KMS-11 (cell line): ENCODE data around the gene STK36.
"Not testable (repeated sequence)": the region's sequence is repeated elsewhere in the genome, so short reads cannot be mapped to it uniquely, and the experiment has no call there.

ENCODE experiments used
- H2AFZ ChIP-seq: fragments of 200-600 bp; sonication (generic); 2 replicates; pipeline ENCODE4 v1.6.1; 2016; ENCODE audit warnings: antibody characterized with exemption, mixed run types, low read depth
- H3K27ac ChIP-seq: fragments of 200-600 bp; sonication (generic); 2 replicates; pipeline ENCODE4 v1.6.1; 2016; ENCODE audit warnings: mild to moderate bottlenecking, mixed run types
- H3K27me3 ChIP-seq: fragments of 200-600 bp; sonication (generic); 2 replicates; pipeline ENCODE4 v1.6.1; 2017; ENCODE audit warnings: mild to moderate bottlenecking, low read depth, mixed run types, moderate library complexity; ENCODE audit not compliant: insufficient read depth
- H3K36me3 ChIP-seq: fragments of 200-600 bp; sonication (generic); 2 replicates; pipeline ENCODE4 v1.6.1; 2017; ENCODE audit warnings: mild to moderate bottlenecking, mixed run types; ENCODE audit not compliant: insufficient read depth
- H3K4me1 ChIP-seq: fragments of 200-600 bp; sonication (generic); 2 replicates; pipeline ENCODE4 v1.6.1; 2016; ENCODE audit warnings: mild to moderate bottlenecking, low read depth, mixed run types; ENCODE audit not compliant: poor library complexity, severe bottlenecking
- H3K4me2 ChIP-seq: fragments of 200-600 bp; sonication (generic); 2 replicates; pipeline ENCODE4 v1.7.0; 2016; ENCODE audit warnings: mild to moderate bottlenecking, mixed run types
- H3K4me3 ChIP-seq: fragments of 200-600 bp; sonication (generic); IDR thresholded peaks from 2 replicates; pipeline ENCODE4 v1.6.1; 2017; ENCODE audit warnings: low read depth, low read length, mixed read lengths; ENCODE audit not compliant: insufficient read depth
- H3K79me2 ChIP-seq: fragments of 200-600 bp; sonication (generic); 2 replicates; pipeline ENCODE4 v1.6.1; 2016; ENCODE audit warnings: low read depth, mixed run types; ENCODE audit not compliant: insufficient read depth
- H3K9ac ChIP-seq: fragments of 200-600 bp; sonication (generic); 2 replicates; pipeline ENCODE4 v1.6.1; 2016; ENCODE audit warnings: mild to moderate bottlenecking, mixed run types
- H4K20me1 ChIP-seq: fragments of 200-600 bp; sonication (generic); 2 replicates; pipeline ENCODE4 v1.6.1; 2016; ENCODE audit warnings: mild to moderate bottlenecking, mixed run types; ENCODE audit not compliant: insufficient read depth
- TF ChIP-seq, protein P1 (sequence below): fragments of 200-600 bp; sonication (generic); conservative IDR thresholded peaks from 2 replicates; pipeline ENCODE4 v1.6.1; 2017; ENCODE audit warnings: low read depth, mild to moderate bottlenecking, antibody characterized with exemption, low read length, moderate library complexity, mixed read lengths

STK36 gene

DNA sequence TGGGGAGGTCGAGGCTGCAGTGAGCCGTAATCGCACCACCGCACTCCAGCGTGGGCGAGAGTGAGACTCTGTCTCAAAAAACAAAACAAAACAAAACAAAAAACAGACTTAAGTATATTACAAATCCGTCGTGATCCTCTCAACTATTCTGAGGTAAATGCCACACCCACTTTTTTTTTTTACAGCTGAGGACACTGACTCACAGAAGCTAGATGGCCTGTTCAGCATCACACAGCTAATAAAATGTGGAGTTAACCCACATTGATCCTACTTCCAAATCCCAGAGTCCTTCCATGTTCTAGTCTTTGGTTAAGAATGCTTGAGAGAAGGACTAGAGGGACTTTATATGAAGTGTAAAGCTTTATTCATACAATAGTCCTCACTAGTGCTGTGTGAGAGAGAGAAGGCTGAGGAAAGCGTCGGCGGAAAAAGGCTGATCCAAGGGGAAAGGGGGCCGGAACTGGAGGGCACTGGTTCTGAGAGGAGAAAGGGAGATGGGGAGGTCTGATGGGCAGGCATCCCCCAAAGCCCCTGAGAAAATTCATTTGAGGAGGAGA is 711 bp upstream of the STK36 start:
- TF ChIP-seq, protein P1, sequence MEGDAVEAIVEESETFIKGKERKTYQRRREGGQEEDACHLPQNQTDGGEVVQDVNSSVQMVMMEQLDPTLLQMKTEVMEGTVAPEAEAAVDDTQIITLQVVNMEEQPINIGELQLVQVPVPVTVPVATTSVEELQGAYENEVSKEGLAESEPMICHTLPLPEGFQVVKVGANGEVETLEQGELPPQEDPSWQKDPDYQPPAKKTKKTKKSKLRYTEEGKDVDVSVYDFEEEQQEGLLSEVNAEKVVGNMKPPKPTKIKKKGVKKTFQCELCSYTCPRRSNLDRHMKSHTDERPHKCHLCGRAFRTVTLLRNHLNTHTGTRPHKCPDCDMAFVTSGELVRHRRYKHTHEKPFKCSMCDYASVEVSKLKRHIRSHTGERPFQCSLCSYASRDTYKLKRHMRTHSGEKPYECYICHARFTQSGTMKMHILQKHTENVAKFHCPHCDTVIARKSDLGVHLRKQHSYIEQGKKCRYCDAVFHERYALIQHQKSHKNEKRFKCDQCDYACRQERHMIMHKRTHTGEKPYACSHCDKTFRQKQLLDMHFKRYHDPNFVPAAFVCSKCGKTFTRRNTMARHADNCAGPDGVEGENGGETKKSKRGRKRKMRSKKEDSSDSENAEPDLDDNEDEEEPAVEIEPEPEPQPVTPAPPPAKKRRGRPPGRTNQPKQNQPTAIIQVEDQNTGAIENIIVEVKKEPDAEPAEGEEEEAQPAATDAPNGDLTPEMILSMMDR = no peak
- Histone ChIP-seq H3K36me3 (0 out of 2 replicates have a peak, but pooled peaks cover 3% of the 10 kb centered on the region), H3K4me1 (peaks cover 14% of the 10 kb centered on the region), H3K27me3 (no peaks in the 10 kb centered on the region), H4K20me1 (no peaks in the 10 kb centered on the region; the same call in 1 of the 2 replicates), H3K27ac (peak overlapping the region; percentile 18; the same call in 1 of the 2 replicates), H2AFZ (peak overlapping the region; percentile 96; the same call in 1 of the 2 replicates), H3K4me2 (peak overlapping the region; percentile 91), H3K9ac (peak overlapping the region; percentile 60; the same call in 1 of the 2 replicates), H3K79me2 (peaks cover 11% of the 10 kb centered on the region), H3K4me3 (peak overlapping the region; percentile 95)

- Histone ChIP-seq H3K27me3 (no peaks in the 10 kb centered on the region), H3K4me3 (no peak overlapping the region), H3K36me3 (no peaks in the 10 kb centered on the region), H3K4me1 (no peaks in the 10 kb centered on the region), H4K20me1 (no peaks in the 10 kb centered on the region), H3K9ac (no peak overlapping the region), H3K4me2 (no peak overlapping the region), H3K79me2 (no peaks in the 10 kb centered on the region), H2AFZ (no peak overlapping the region), H3K27ac (no peak overlapping the region)
- TF ChIP-seq, protein P1 = no peak
Observed at GRCh38 chr2:218679119-218679518, 7.2 kb downstream of the STK36 start.

DNA sequence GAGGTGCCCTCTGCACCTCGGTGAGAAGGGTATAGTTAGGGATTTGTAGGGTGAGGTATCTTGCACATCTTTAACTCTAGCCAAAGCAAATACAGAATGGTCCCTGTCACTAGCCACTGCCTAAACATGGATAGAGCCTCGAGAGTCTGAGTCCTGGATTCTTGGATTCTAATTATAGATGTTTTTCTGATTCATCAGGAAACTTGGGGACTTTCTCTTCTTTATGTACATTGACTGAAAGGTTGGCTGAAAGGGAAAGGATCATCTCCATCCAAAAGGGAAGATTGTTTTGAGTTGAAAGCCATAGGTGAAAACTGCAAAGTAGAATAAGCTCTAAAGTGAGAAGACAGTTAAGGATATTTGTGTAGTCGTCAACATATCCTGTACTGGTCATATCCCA is 8.2 kb downstream of the STK36 start:
- Histone ChIP-seq H3K4me2 (no peak overlapping the region), H3K9ac (no peak overlapping the region), H3K36me3 (no peaks in the 10 kb centered on the region), H3K79me2 (no peaks in the 10 kb centered on the region), H3K4me3 (no peak overlapping the region), H2AFZ (no peak overlapping the region), H3K4me1 (no peaks in the 10 kb centered on the region), H3K27ac (no peak overlapping the region), H4K20me1 (no peaks in the 10 kb centered on the region), H3K27me3 (no peaks in the 10 kb centered on the region)
- TF ChIP-seq, protein P1 = no peak

GRCh38 chr2:218687400-218688060 is 15.6 kb downstream of the STK36 start:
- not testable (repeated sequence) for H3K9ac ChIP-seq, H3K36me3 ChIP-seq, H3K4me2 ChIP-seq, H3K4me1 ChIP-seq, H3K4me3 ChIP-seq, H3K79me2 ChIP-seq, H3K27me3 ChIP-seq, H3K27ac ChIP-seq, H4K20me1 ChIP-seq, H2AFZ ChIP-seq
- TF ChIP-seq, protein P1 = peak; percentile 59
